HG03442 (cell line): ENCODE data around the gene FANCE.

ENCODE experiments used
- ATAC-seq: cut with Tn5 transposase; IDR thresholded peaks from one replicate; pipeline ENCODE4 v1.9.1; 2021; ENCODE audit warnings: mild to moderate bottlenecking, moderate library complexity; ENCODE audit not compliant: unreplicated experiment

The FANCE gene

DNA sequence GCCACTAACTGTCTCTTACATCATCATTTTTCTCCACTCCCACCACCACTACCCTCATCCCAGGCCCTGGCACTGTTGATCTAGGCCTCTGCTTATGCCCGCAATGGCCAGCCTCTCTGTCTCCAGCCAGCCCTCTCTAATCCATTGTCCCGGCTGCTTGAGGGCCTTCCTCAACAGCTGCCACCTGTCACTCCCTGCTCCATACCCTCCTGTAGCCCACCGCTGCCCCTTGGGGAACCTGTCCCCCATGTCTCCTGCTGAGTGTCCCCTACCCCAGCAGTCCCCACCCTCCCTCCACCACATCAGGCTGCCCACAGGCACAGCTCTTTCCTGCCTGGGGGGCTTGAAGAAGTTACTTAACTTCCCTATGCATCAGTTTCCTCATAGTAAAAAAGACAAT is 31.4 kb downstream of the FANCE start:
- ATAC-seq, result no peak

DNA sequence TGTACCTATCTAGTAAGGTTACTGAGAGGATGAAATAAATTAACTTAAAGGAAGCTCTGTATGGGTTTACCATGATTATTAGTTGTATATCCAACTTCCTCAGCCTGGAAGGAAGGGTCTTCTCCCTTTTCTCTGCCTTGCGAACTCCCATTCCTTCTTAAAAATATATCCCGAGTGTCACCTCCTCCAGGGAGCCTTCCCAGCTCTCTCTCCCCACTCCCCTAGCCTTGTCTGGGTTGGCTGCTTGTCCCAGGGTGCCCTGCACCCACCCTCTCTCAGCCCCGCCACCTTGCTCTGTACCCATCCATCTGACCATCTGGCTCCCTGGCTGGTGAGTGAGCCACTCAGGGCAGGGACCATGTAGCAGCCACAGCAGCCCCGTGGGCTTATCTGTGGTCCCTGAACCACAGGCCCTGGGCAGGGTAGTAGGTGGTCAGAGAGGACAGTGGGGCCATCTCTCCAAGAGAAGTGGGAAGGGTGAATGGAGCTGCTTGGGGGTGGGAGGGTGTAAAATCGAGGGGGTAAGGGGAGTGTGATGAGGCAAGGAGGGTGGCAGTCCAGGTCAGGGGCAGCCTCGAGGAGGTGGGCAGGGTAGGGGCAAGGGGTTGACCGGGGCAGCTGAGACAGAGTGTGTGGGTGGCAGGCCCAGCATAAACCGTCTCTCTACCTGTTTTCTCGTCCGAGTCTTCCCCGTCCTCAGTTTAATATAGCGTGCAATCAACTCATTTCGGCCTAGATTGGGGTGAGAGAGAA is 31.9 kb downstream of the FANCE start:
- no peak for ATAC-seq

DNA sequence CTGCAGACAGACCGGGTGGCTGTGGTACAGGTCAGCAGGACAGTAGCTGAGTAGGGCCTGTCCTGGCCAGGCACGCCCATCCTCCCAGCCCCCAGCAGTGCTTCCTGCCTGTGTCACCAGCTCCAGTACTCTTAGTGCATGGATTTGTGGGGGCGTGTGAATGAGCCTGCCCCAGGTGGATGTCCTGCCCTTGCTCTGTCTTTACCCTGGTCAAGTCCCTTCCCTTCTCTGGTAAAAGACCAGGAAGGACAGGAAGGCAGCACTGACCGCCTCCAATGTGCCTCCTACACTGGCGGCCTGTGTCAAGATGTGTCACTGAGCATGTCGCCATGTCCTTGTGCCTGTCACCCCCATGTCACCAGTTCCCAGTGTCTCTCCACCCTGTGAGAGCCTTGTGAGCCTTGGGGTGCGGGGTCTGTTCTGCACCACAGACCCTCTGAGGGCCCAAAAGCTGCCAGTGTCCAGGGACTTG is 32.8 kb downstream of the FANCE start:
- no peak for ATAC-seq

DNA sequence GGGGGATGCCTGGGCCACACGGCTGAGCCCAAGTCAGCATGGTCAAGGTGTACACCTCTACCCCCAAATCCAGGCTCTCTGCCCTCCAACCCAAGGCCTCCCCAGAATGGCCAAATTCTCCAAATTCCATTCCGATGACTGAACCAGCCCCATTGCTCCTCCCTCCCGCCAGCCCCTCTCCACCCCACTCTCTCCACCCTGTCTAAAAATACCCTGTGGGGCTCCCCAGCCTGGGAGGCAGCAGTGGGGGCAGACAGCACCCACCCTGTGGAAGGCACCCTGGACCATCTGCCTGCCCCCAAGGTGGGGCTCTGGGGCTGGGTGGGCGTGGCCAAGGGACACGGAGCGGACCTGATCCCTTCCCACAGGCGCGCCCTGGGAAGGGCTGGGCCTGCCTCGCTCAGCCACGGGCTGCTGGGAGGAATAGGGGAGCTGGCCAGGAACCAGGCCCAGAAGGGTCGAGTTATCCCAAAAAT is 33.3 kb downstream of the FANCE start:
- ATAC-seq, result no peak

DNA sequence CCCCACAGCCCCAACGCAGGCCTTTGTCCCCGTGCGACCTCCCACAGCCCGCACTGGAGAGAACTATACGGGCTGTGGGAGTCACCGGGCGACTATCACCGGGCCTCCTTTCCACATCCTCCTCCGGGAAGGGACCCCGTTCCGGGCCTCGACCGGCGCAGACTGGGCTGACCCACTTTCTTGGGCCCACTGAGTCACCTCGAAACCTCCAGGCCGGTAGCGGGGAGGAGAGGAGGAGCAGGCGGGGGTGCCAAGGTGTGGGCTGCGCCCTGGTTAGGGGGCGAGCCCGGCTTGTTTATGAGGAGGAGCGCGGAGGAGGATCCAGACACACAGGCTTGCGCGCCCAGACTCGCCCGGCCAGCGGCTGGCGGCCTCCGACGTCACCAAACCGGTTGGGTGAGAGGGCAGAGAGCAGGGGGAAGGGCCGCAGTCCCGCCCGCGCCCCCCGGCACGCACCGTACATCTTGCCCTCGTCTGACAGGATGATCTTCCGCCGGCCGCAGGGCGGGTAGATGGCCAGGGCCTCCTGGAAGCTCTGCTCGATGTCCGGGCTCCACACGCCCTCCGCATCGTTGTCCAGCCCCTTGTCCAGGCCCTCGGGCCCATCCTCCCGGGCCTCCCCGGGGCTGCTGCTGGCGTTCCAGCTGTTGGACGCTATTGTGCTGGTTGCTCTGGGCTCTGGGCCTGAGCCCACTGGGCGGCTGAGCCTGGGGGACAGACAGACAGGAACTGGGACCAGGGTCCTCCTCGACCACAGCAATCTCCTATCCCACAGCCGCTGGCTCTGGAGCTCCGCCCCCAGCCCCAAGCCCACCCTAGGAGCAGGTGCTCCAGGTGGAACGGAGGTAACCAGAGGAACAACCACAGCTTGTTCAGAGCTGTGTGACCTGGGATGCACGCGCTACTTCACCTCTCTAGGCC is 34.1 kb downstream of the FANCE start:
- ATAC-seq, result no peak

DNA sequence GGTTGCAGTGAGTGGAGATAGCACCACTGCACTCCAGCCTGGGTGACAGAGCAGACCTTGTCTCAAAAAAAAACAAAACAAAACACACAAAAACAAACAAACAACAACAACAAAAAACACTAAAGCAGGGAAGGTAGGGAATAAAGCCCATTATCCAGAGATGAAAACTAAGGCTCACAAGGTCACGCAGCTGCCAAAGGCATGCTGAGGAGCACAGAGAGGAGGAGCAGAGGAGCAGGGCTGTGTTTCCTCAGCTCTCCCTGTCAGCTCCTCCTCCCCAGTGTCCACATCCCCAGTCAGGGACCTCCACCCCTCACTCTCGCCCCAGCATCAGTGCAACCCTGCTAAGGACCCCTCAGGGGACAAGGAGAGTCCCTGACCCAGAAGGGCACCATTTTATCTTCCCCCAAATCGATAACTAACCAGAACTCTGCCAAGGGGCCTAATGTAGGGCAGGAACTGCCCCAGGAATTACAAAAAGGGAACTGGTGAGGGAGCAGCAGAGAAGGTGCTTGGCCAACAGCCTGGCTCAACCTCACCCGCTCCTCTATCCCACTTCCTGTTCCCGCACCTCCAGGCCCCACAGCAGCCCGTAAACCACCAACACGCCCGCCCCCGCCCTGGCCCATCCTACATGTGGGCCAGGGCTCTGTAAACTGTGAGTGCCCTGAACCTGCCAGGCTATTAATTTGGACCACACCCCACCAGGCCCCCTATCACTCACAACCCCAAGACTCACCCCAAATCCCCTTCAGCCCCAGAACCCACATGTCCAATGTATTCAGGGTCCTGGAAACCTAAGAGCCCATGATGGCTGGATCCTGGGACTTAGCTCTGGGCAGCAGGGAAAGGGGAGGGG is 35.7 kb downstream of the FANCE start:
- no peak for ATAC-seq

DNA sequence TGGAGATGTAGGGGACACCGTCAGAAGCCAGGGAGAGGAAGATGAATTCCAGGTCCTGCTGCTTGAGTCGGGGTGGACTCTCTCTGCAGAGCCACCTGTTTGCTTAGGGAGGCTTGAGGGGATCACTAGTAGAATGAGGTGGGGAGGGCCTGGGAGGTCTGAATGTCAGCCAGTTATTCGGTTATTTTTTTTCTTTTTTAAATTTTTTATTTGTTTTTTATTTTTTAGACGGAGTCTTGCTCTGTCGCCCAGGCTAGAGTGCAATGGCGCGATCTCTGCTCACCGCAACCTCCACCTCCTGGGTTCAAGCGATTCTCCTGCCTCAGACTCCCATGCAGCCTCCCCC is 36.4 kb downstream of the FANCE start:
- ATAC-seq, result no peak

DNA sequence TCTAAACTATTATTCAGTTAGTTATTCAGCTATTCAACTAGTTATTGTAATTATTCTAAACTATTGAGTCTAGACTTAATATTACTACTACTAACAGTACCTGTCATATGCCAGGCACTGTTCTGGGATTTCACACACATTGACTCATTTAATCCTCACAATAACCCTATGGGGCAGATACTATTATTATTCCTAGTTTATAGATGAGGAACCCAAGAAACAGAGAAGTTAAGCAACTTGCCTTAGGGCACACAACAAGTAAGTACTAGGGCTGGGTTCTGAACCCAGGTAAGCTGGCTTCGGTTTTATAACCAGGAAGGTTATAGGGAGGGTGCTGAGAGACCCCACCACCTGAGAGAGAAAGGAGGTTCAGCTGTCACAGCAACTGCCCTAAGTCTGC is 36.9 kb downstream of the FANCE start:
- no peak for ATAC-seq

DNA sequence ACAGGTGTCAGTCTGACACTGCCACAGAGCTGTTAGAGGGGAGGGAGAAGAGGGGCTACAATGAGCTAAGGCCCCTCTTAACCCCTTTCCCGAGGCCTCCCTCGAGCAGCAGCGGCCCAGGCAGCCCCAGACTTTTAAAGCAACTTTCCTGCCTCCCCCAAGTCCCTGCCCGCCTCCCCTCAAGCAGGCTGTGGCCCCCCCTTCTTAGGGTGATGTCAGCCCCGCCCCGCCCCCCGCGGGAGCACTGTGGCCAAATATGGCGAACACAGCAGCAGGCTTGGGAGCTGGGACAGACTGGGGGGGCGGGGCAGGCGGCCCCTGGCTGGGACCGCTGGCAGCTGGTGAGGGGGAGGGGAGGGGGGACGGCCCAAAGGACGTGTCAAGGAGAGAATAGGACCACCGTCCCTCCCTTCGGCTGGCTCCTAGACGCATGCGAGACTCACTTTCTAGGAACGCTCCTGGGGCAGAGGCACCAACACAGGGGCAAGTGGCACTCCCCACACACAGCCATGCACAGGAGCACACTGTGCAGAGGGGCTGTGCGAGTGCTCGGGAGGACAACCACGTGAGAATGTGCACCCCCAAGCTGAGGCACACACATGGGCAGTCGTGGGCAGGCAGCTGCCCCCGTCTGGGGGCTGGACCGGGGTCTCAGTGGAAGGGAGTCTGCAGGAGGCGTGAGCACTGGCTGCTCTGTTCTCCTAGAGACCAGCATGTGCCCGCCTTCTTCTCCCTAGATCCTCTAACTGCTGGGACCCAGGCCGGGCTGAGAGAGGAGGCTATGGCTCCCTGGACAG is 38.1 kb downstream of the FANCE start:
- no peak for ATAC-seq

DNA sequence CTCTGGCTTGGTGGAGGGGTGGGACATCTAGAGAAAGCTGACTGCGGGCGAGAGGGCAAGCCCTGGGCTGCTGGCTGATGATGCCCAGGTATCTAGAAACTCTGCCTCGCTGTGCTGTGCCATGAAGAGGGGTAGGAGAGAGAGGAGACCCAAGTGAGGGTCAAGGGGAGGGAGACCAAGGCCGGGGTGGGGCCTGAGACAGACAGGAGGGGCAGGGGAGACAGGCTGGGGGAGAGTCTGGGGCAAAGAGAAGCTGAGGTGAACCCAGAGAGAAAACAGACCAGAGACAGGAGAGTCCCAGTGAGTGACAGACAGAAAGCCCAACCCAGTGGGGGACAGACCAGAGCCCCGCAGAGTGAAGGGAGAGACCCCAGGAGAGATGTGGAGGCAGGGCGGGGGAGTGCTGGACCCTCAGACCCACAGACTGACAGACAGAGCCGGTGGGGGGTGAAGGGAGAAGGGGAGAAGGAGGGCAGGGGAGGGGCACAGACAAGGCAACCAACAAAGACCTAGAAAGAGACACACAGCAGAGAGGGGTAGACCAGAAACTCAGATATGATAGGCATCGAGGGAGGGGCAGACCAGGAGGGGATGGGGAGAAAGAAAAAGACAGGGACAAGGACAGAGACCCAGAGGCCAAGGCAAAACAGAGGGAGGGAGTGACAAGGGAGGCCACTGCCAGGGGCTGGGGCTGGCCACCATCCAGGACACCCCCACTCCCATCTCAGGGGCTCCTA is 38.9 kb downstream of the FANCE start:
- no peak for ATAC-seq

DNA sequence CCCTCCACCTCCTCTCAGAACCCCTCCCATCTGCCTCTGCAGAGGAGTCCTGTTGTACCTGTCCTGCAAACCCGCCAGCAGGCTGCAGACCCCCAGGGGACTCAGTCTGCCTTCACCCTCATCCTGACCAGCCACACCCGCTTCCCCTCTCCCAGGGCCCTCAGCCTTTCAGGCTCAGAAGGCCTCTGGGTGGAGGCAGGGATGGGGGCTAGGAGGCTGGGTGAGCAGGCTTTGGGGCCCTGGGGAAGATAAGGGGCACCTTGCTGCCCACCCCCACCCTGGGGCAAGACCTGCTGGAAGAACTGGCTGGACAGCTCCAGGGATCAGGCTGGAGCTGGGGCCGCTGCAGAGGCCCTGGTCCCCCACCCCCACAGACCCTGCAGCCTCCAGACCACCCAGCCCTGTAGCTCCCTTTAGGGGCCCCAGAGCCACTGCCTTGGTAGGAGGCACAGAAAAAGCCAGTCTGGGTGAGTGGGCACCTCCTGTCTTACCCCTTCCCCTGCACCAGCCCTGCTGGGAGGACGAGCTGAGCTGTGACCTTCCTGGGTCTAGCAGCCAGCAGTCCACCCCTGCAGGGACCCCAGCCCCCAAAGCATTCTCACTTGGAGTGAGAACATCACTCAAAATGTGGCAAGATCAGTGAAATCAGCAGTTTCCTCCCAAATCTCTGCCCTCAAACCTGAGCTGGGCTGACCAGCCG is 39.6 kb downstream of the FANCE start:
- no peak for ATAC-seq

DNA sequence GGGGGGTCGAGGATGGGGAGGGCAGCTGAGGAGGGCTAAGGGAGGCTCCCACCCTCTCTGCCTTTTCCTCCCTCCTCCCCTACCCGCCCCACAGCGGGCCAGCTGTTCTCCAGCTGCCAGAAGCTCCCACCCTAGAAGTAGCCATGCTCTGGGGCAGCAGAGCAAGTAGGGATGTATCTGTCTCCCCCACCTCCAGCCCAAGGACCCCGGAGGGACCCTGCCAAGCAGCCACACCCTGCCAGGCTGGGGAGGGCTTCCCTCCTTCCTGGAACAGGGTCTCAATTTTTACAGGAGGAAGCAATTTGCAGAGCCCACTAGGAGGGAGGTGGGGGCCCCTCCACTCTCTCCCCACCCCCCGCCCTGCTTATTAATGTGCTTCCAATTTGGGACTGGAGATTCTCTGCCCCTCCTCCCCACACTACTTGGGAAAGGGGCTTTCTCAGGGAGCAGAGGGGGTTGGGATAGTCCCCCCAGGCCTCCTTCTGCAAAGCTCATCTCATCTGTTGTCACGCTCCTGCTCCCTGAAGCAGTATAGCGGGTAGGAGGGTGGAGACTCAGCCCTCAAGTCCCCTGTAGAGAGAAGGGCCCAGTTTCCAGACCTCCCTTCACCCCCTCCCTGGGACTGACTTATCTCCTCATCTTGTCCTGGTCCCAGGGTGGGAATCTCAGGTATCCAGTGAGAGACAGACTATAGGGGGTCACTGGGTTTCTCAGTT is 40.3 kb downstream of the FANCE start:
- ATAC-seq, result no peak

DNA sequence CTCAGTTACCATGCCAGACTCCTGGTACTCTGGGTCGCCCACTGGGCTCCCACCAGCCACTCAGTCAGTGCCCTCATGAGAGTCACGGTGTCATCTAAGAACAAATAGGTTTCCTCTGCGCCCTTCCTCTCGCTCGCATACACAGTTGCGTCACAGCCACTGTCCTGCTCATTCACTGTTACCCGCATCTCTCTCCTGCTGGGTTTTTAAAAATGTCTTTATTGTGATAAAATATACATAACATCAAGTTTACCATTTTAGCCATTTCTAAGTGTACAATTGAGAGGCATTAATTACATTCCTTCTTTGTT is 40.8 kb downstream of the FANCE start:
- ATAC-seq, result no peak

DNA sequence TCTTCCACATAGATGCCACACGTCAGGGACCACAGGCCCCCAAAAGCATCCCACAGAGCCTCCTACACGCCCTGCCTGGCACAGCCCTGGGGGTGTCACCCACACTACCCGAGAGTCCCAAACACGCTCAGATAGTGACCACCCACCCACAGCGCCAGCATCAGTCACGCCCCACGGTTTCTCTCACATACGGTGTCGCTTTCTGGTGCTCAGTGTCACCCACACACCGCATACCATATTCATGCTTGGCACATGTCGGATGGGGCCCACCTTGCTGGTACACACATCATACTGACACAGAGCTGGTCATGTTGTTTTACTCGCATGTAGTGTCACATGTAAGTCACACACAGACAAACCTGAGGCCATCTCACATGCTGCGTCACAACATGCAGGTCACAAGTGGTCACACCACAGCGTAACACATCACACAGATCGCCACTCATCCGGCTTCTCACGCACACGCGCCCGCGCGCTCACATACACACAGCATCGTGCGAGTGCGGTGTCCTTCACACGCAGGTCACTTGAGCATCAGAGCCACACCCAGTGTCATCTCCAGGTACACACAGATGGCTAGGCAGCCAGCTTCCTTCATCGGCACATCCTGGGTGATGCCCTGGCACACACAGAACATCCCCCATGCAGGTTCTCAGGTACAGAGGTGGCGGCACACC is 41.3 kb downstream of the FANCE start:
- ATAC-seq, result no peak

DNA sequence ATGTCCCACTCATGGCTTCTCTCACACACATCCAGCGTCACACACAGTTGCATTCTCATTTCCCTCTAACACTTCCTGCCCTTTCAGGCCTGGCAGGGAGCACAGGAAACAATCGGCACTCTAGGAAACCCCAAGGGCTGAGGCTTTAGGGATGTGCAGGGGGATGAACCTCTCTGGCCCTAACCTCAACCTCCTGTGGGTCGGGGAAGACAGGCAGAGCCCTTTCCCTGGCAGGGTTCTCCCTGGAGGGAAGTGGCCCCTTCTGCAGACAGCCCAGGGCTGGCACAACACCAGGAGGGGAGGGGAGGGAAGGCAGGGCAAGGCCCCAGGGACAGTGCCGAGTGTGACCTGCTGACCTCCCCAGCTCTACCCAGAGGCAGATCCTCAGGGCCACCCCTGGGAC is 42.0 kb downstream of the FANCE start:
- ATAC-seq, result no peak

DNA sequence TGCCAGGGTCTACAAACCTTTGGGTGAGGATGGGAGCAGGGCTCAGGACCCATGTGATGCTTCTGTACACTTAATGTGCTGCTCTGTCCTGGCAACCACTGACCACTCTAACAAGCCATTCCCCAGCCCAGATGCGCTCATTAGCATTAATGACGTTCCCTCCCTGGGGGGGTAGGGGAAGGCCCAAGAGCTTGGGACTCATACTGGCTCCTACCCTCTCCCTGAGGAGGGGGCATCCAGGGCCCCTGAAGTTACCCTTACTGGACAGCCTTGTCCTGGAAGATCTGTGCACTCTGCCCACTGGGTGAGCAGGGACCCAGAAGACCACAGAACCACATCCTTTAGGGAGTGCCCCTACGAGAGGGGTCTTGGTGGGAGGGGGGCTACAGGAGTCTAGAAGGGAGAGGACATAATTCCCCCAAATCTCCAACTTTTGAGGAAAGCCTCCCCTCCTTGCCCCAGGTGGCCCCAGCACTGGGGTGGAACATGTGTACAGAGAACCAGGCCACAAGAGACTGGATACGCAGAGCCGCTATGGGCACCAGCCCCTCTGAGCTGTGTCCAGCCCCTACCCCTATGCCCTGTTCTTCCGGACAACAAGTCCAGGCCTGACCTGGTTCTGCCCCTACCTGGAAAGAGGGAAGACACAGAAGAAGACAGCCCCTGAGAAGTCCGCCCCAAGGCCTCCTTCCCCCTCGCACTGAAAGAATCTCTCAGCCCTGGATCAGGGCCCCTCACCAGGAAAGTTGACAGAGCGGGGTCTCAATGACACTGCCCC is 43.3 kb downstream of the FANCE start:
- ATAC-seq, result no peak
